ENCODE measurements around the gene RPL38. TPM values are rescaled to one million over a fixed set of nuclear protein-coding genes. Genes with fewer than 3 reads are reported as not detected.

RPL38 gene
- total and polyA plus RNA-seq, 2 experiments from 2014 or later = 286 to 5,312 TPM

- Mint-ChIP-seq H3K27ac (peak overlapping the region; percentile 100), H3K36me3 (ENCODE audit: low read depth) (peaks cover 61% of the 10 kb centered on the region), H3K4me1 (peaks cover 42% of the 10 kb centered on the region), H3K9me3 (peaks cover 3% of the 10 kb centered on the region; the same call in 1 of the 3 replicates), H3K27me3 (ENCODE audit: insufficient read depth, low read depth, poor library complexity) (peaks cover 27% of the 10 kb centered on the region), H3K4me3 (peak overlapping the region; percentile 100)
- Histone ChIP-seq H3K9me2 (ENCODE audit: insufficient read depth) (no peaks in the 10 kb centered on the region), H3K79me2 (replicated peaks; ENCODE audit: insufficient read depth) (peaks cover 56% of the 10 kb centered on the region), H3K27ac (ENCODE audit: low read depth) (peak overlapping the region; percentile 95), H2AFZ (no peak overlapping the region), H3K4me2 (peak overlapping the region; percentile 100), H3K36me3 (ENCODE audit: insufficient read depth) (peaks cover 56% of the 10 kb centered on the region), H3F3A (replicated peaks; ENCODE audit: low read depth) (peaks cover 42% of the 10 kb centered on the region), H3K4me3 (peak overlapping the region; percentile 98), H3K27me3 (ENCODE audit: insufficient read depth) (peaks cover 11% of the 10 kb centered on the region), H4K20me1 (replicated peaks; ENCODE audit: insufficient read depth) (peaks cover 43% of the 10 kb centered on the region), H3K4me1 (ENCODE audit: insufficient read depth) (peaks cover 37% of the 10 kb centered on the region)
- DNase-seq (ENCODE audit: low spot score) (no peak), ATAC-seq (no peak)
- no peak for TF ChIP-seq NANOG (IDR thresholded peaks at IDR 0.05; ENCODE audit: borderline replicate concordance)
- TF ChIP-seq ZNF114 (CRISPR knock-in tag; IDR thresholded peaks at IDR 0.05) = no peak
- TF ChIP-seq POLR2AphosphoS5 (IDR thresholded peaks at IDR 0.05; ENCODE audit: low read depth) = no peak
- TF ChIP-seq JUNB (IDR thresholded peaks at IDR 0.05; ENCODE audit: unreplicated experiment) = no peak
- no peak for TF ChIP-seq REST (IDR thresholded peaks at IDR 0.05; ENCODE audit: unreplicated experiment)
- no peak for TF ChIP-seq CTCF (conservative IDR thresholded peaks at IDR 0.05; ENCODE audit: low read depth in 2 of 2)
- no peak for TF ChIP-seq STAT1 (IDR thresholded peaks at IDR 0.05; ENCODE audit: unreplicated experiment)
- no peak for TF ChIP-seq EZH2 (IDR thresholded peaks at IDR 0.05; ENCODE audit: low read depth, unreplicated experiment)
- no peak for TF ChIP-seq EZH2phosphoT487 (IDR thresholded peaks at IDR 0.05; ENCODE audit: unreplicated experiment)
- no peak for TF ChIP-seq ZNF331 (CRISPR knock-in tag; IDR thresholded peaks at IDR 0.05; ENCODE audit: low read depth)
- no peak for TF ChIP-seq ZNF462 (CRISPR knock-in tag; IDR thresholded peaks at IDR 0.05)
- no peak for TF ChIP-seq ETS1 (IDR thresholded peaks at IDR 0.05)
- no peak for TF ChIP-seq CREB1 (CRISPR knock-in tag; IDR thresholded peaks at IDR 0.05; ENCODE audit: low read depth)
Observed at GRCh38 chr17:74204474-74204873, 996 bp downstream of the RPL38 start.

All from GM23338 (cell line).